HepG2 (cell line): ENCODE results near the gene IMP3. TPM values are rescaled to one million over a fixed set of nuclear protein-coding genes. Genes with fewer than 3 reads are reported as not detected.

ENCODE experiments used
- ATAD3A ChIP-seq: sonication (generic); formaldehyde crosslinking; IDR thresholded peaks from 2 replicates; pipeline ENCODE4 v1.4.0; 2020; ENCODE audit warnings: missing genetic modification reagents
- BORCS8-MEF2B ChIP-seq: sonication (generic); formaldehyde crosslinking; IDR thresholded peaks from 2 replicates; pipeline ENCODE4 v1.8.0; 2022; ENCODE audit warnings: mild to moderate bottlenecking, missing genetic modification reagents
- ELF1 ChIP-seq: sonication (generic); formaldehyde crosslinking; IDR thresholded peaks from 2 replicates; pipeline ENCODE4 v1.4.0; 2020; ENCODE audit warnings: missing genetic modification reagents
- GTF2F1 ChIP-seq: fragments of 150-350 bp; IDR thresholded peaks from 2 replicates; pipeline ENCODE4 v1.6.1; 2014; ENCODE audit warnings: low read length
- HNRNPH1 ChIP-seq: fragments of 200-400 bp; formaldehyde crosslinking; optimal IDR thresholded peaks from 2 replicates; pipeline ENCODE3; 2017; ENCODE audit warnings: mild to moderate bottlenecking, low read depth, low read length
- IRF2 ChIP-seq: IDR thresholded peaks from 2 replicates; pipeline ENCODE4 v1.6.1; 2018; ENCODE audit warnings: missing genetic modification reagents, missing compliant biosample characterization
- KLF6 ChIP-seq: IDR thresholded peaks from 2 replicates; pipeline ENCODE4 v1.8.0; 2016; ENCODE audit warnings: missing biosample characterization, missing genetic modification reagents
- SNAI1 ChIP-seq: sonication (generic); formaldehyde crosslinking; IDR thresholded peaks from 2 replicates; pipeline ENCODE4 v1.5.0; 2020; ENCODE audit warnings: mild to moderate bottlenecking, missing genetic modification reagents, borderline replicate concordance
- TEAD3 ChIP-seq: optimal IDR thresholded peaks from 2 replicates; pipeline ENCODE3; 2016; ENCODE audit warnings: borderline replicate concordance
- XBP1 ChIP-seq: sonication (generic); formaldehyde crosslinking; IDR thresholded peaks from 2 replicates; pipeline ENCODE4 v1.5.0; 2020; ENCODE audit warnings: missing genetic modification reagents
- ZFP82 ChIP-seq: sonication (generic); formaldehyde crosslinking; IDR thresholded peaks from 2 replicates; pipeline ENCODE4 v1.5.1; 2020; ENCODE audit warnings: mild to moderate bottlenecking, missing genetic modification reagents, borderline replicate concordance
- ZNF343 ChIP-seq: sonication (generic); formaldehyde crosslinking; IDR thresholded peaks from 2 replicates; pipeline ENCODE4 v1.4.0; 2020; ENCODE audit warnings: mild to moderate bottlenecking, missing genetic modification reagents
- ZNF530 ChIP-seq: sonication (generic); formaldehyde crosslinking; IDR thresholded peaks from 2 replicates; pipeline ENCODE4 v1.5.0; 2020; ENCODE audit warnings: low read depth, mild to moderate bottlenecking, missing genetic modification reagents
- ZNF773 ChIP-seq: sonication (generic); formaldehyde crosslinking; IDR thresholded peaks from 2 replicates; pipeline ENCODE4 v1.4.0; 2020; ENCODE audit warnings: missing genetic modification reagents, borderline replicate concordance
- polyA plus RNA-seq, 8 experiments: library from polyadenylated mRNA; depleted of rRNA in 3 of 8; stranded (reverse) in 7 of 8; unstranded in 1 of 8; fragments of >200 nt; fragmentation: Illumina TruSeq in 4 of 8; extraction: Trizol in 4 of 8; gene quantifications; 2 replicates each; pipeline versions ENCODE4 v1.2.1 to v1.2.3, GENCODE V29; 2011 to 2016; ENCODE audit warnings: low read depth in 4 of 8, missing spikeins in 1 of 8, mixed read lengths in 1 of 8; ENCODE audit not compliant: insufficient read depth in 1 of 8
- total RNA-seq, 5 experiments: library from RNA; depleted of rRNA; stranded (reverse); fragments of >200 nt; fragmentation: Illumina TruSeq; extraction: Trizol; gene quantifications; 2 replicates each; pipeline ENCODE4 v1.2.3, GENCODE V29; 2016; ENCODE audit warnings: low read depth in 1 of 5
- TF ChIP-seq, protein P1 (sequence below): sonication (generic); formaldehyde crosslinking; IDR thresholded peaks from 2 replicates; pipeline ENCODE4 v1.9.0; 2021; ENCODE audit warnings: missing genetic modification reagents, borderline replicate concordance
- TF ChIP-seq, protein P2 (sequence below): sonication (generic); formaldehyde crosslinking; conservative IDR thresholded peaks from 2 replicates; pipeline ENCODE4 v1.8.1; 2023; ENCODE audit warnings: missing genetic modification reagents
- TF ChIP-seq, protein P3 (sequence below): sonication (generic); formaldehyde crosslinking; IDR thresholded peaks from 2 replicates; pipeline ENCODE4 v1.9.0; 2021; ENCODE audit warnings: missing genetic modification reagents, borderline replicate concordance
- TF ChIP-seq, protein P4 (sequence below): sonication (generic); formaldehyde crosslinking; IDR thresholded peaks from 2 replicates; pipeline ENCODE4 v1.5.0; 2020; ENCODE audit warnings: mild to moderate bottlenecking, missing genetic modification reagents, borderline replicate concordance

The IMP3 gene
- total and polyA plus RNA-seq, 2 of the 13 experiments (the other 11 are each of a cell fraction or from before 2014, with no cell fraction given), result 38.3 to 143 TPM

DNA sequence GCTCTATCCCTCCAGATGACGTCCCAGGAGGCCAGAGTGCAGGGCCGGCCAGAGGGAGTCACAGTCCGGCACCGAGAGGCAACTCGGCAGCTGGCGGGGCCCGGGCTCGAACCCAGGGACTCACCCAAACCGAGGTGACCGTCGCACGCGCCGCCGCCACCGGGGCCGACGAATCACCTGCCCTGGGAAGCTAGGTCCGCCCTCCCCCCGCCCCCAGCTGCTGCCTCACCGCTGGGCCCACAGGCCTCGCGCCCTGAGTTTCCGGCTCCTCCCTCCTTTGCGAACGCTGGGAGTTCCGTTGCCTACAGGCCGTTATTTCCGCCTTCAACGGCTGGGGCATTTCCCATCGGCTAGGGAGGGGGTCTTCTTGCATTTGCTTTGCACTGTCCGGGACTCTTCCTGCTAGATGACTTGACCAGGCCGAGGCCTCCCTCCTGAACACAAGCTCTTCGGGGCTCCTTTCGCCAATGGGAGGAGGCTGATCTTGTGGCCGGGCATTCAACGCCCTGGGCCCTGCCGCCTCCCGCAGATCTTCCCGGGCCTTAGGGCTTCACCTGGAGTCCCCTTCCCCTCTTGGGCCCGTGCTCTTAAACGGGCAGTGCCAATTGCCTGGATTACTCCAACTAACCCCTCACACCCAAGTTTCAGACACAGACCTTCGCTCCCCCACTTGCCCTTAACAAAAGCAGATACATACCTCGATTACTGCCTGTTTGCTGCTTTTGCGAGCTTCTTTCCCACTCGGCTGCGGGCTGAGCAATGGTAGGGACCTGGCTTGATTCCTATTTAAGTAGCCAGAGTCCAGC lies 14.3 kb downstream of the IMP3 start, which contains the start of gene SNUPN (continued):
- TF ChIP-seq, protein P1, sequence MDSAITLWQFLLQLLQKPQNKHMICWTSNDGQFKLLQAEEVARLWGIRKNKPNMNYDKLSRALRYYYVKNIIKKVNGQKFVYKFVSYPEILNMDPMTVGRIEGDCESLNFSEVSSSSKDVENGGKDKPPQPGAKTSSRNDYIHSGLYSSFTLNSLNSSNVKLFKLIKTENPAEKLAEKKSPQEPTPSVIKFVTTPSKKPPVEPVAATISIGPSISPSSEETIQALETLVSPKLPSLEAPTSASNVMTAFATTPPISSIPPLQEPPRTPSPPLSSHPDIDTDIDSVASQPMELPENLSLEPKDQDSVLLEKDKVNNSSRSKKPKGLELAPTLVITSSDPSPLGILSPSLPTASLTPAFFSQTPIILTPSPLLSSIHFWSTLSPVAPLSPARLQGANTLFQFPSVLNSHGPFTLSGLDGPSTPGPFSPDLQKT, result no peak
- TF ChIP-seq, protein P2, sequence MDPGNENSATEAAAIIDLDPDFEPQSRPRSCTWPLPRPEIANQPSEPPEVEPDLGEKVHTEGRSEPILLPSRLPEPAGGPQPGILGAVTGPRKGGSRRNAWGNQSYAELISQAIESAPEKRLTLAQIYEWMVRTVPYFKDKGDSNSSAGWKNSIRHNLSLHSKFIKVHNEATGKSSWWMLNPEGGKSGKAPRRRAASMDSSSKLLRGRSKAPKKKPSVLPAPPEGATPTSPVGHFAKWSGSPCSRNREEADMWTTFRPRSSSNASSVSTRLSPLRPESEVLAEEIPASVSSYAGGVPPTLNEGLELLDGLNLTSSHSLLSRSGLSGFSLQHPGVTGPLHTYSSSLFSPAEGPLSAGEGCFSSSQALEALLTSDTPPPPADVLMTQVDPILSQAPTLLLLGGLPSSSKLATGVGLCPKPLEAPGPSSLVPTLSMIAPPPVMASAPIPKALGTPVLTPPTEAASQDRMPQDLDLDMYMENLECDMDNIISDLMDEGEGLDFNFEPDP (CRISPR knock-in tag), result no peak
- TF ChIP-seq BORCS8-MEF2B (CRISPR knock-in tag) (peak; percentile 19; the same call in 1 of the 2 replicates), TEAD3 (CRISPR knock-in tag) (peak; percentile 58), ELF1 (peak; percentile 89), ZNF530 (CRISPR knock-in tag) (no peak), ZNF343 (CRISPR knock-in tag) (peak; percentile 58; the same call in 1 of the 2 replicates), GTF2F1 (no peak), ZNF773 (CRISPR knock-in tag) (no peak), IRF2 (CRISPR knock-in tag) (0 out of 2 replicates have a peak, but pooled peaks have one; percentile 16), HNRNPH1 (no peak), SNAI1 (peak; percentile 65; the same call in 1 of the 2 replicates), ATAD3A (CRISPR knock-in tag) (0 out of 2 replicates have a peak, but pooled peaks have one; percentile 49), KLF6 (CRISPR knock-in tag) (0 out of 2 replicates have a peak, but pooled peaks have one; percentile 56), ZFP82 (CRISPR knock-in tag) (0 out of 2 replicates have a peak, but pooled peaks have one; percentile 79), XBP1 (CRISPR knock-in tag) (no peak)
- TF ChIP-seq, protein P3, sequence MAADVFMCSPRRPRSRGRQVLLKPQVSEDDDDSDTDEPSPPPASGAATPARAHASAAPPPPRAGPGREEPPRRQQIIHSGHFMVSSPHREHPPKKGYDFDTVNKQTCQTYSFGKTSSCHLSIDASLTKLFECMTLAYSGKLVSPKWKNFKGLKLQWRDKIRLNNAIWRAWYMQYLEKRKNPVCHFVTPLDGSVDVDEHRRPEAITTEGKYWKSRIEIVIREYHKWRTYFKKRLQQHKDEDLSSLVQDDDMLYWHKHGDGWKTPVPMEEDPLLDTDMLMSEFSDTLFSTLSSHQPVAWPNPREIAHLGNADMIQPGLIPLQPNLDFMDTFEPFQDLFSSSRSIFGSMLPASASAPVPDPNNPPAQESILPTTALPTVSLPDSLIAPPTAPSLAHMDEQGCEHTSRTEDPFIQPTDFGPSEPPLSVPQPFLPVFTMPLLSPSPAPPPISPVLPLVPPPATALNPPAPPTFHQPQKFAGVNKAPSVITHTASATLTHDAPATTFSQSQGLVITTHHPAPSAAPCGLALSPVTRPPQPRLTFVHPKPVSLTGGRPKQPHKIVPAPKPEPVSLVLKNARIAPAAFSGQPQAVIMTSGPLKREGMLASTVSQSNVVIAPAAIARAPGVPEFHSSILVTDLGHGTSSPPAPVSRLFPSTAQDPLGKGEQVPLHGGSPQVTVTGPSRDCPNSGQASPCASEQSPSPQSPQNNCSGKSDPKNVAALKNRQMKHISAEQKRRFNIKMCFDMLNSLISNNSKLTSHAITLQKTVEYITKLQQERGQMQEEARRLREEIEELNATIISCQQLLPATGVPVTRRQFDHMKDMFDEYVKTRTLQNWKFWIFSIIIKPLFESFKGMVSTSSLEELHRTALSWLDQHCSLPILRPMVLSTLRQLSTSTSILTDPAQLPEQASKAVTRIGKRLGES, result no peak
- TF ChIP-seq, protein P4, sequence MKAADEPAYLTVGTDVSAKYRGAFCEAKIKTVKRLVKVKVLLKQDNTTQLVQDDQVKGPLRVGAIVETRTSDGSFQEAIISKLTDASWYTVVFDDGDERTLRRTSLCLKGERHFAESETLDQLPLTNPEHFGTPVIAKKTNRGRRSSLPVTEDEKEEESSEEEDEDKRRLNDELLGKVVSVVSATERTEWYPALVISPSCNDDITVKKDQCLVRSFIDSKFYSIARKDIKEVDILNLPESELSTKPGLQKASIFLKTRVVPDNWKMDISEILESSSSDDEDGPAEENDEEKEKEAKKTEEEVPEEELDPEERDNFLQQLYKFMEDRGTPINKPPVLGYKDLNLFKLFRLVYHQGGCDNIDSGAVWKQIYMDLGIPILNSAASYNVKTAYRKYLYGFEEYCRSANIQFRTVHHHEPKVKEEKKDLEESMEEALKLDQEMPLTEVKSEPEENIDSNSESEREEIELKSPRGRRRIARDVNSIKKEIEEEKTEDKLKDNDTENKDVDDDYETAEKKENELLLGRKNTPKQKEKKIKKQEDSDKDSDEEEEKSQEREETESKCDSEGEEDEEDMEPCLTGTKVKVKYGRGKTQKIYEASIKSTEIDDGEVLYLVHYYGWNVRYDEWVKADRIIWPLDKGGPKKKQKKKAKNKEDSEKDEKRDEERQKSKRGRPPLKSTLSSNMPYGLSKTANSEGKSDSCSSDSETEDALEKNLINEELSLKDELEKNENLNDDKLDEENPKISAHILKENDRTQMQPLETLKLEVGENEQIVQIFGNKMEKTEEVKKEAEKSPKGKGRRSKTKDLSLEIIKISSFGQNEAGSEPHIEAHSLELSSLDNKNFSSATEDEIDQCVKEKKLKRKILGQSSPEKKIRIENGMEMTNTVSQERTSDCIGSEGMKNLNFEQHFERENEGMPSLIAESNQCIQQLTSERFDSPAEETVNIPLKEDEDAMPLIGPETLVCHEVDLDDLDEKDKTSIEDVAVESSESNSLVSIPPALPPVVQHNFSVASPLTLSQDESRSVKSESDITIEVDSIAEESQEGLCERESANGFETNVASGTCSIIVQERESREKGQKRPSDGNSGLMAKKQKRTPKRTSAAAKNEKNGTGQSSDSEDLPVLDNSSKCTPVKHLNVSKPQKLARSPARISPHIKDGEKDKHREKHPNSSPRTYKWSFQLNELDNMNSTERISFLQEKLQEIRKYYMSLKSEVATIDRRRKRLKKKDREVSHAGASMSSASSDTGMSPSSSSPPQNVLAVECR (CRISPR knock-in tag), result peak; percentile 73; the same call in 1 of the 2 replicates
